H9 (cell line): Measurements from ENCODE around the gene PLAC9. TPM values are rescaled to one million over a fixed set of nuclear protein-coding genes. Genes with fewer than 3 reads are reported as not detected.

Source experiments
- DNase-seq: peaks from one replicate; pipeline ENCODE4 v3.0.0-alpha.2; 2017
- H2AFZ ChIP-seq: one replicate; pipeline ENCODE4 v1.6.1; 2013; ENCODE audit warnings: mild to moderate bottlenecking, low read length, control low read depth, moderate library complexity
- H2AK5ac ChIP-seq: 2 replicates; pipeline ENCODE4 v1.6.1; 2013; ENCODE audit warnings: low read length, control low read depth, mixed read lengths; ENCODE audit not compliant: insufficient read length
- H2BK120ac ChIP-seq: one replicate; pipeline ENCODE4 v1.6.1; 2013; ENCODE audit warnings: low read depth, mild to moderate bottlenecking, low read length, control low read depth, inconsistent platforms; ENCODE audit not compliant: poor library complexity, severe bottlenecking
- H2BK12ac ChIP-seq: 2 replicates; pipeline ENCODE4 v1.6.1; 2013; ENCODE audit warnings: low read length, control low read depth, mixed read lengths, low read depth; ENCODE audit not compliant: insufficient read length
- H2BK15ac ChIP-seq: 2 replicates; pipeline ENCODE4 v1.6.1; 2013; ENCODE audit warnings: low read depth, low read length, control low read depth
- H2BK20ac ChIP-seq: one replicate; pipeline ENCODE4 v1.6.1; 2013; ENCODE audit warnings: low read depth, mild to moderate bottlenecking, low read length, control low read depth, inconsistent platforms; ENCODE audit not compliant: poor library complexity, severe bottlenecking
- H2BK5ac ChIP-seq: 2 replicates; pipeline ENCODE4 v1.6.1; 2013; ENCODE audit warnings: low read length, control low read depth, mixed read lengths; ENCODE audit not compliant: insufficient read length
- H3K14ac ChIP-seq: 2 replicates; pipeline ENCODE4 v1.6.1; 2013; ENCODE audit warnings: low read length, control low read depth; ENCODE audit not compliant: insufficient read depth
- H3K18ac ChIP-seq: 2 replicates; pipeline ENCODE4 v1.6.1; 2013; ENCODE audit warnings: low read depth, mild to moderate bottlenecking, mixed read lengths, low read length, control low read depth; ENCODE audit not compliant: insufficient read length
- H3K23ac ChIP-seq: 2 replicates; pipeline ENCODE4 v1.6.1; 2013; ENCODE audit warnings: low read length, control low read depth, mixed read lengths, low read depth; ENCODE audit not compliant: insufficient read length
- H3K23me2 ChIP-seq: 2 replicates; pipeline ENCODE4 v1.6.1; 2013; ENCODE audit warnings: low read depth, mild to moderate bottlenecking, mixed read lengths, low read length, control low read depth; ENCODE audit not compliant: insufficient read length, poor library complexity, severe bottlenecking
- H3K27ac ChIP-seq: 2 replicates; pipeline ENCODE4 v1.5.1; 2013; ENCODE audit warnings: low read length, control low read depth, mixed read lengths, low read depth; ENCODE audit not compliant: insufficient read length
- H3K27me3 ChIP-seq: 2 replicates; pipeline ENCODE4 v1.6.1; 2013; ENCODE audit warnings: low read length, control low read depth, inconsistent platforms; ENCODE audit not compliant: insufficient read depth
- H3K4ac ChIP-seq: 2 replicates; pipeline ENCODE4 v1.6.1; 2013; ENCODE audit warnings: low read depth, mild to moderate bottlenecking, control low read depth, inconsistent platforms, low read length, moderate library complexity
- H3K4me1 ChIP-seq: 2 replicates; pipeline ENCODE4 v1.6.1; 2013; ENCODE audit warnings: low read length, control low read depth, inconsistent platforms; ENCODE audit not compliant: insufficient read depth
- H3K4me2 ChIP-seq: 2 replicates; pipeline ENCODE4 v1.6.1; 2013; ENCODE audit warnings: low read length, control low read depth, mixed read lengths; ENCODE audit not compliant: insufficient read length, insufficient read depth
- H3K56ac ChIP-seq: 2 replicates; pipeline ENCODE4 v1.6.1; 2013; ENCODE audit warnings: low read depth, mild to moderate bottlenecking, mixed read lengths, low read length, control low read depth; ENCODE audit not compliant: insufficient read length
- H3K79me1 ChIP-seq: 2 replicates; pipeline ENCODE4 v1.6.1; 2013; ENCODE audit warnings: low read depth, mild to moderate bottlenecking, moderate library complexity, low read length, control low read depth, inconsistent platforms; ENCODE audit not compliant: insufficient read depth, poor library complexity, severe bottlenecking
- H3K79me2 ChIP-seq: 2 replicates; pipeline ENCODE4 v1.6.1; 2013; ENCODE audit warnings: low read length, control low read depth, inconsistent platforms; ENCODE audit not compliant: insufficient read depth
- H3K9ac ChIP-seq: 2 replicates; pipeline ENCODE4 v1.6.1; 2013; ENCODE audit warnings: low read length, control low read depth, mixed read lengths; ENCODE audit not compliant: insufficient read length; ENCODE audit errors: extremely low read depth
- H3K9me3 ChIP-seq: one replicate; pipeline ENCODE4 v1.6.1; 2013; ENCODE audit warnings: low read depth, low read length, inconsistent platforms; ENCODE audit not compliant: control insufficient read depth
- H3T11ph ChIP-seq: one replicate; pipeline ENCODE4 v1.6.1; 2013; ENCODE audit warnings: mild to moderate bottlenecking, low read length, control low read depth, inconsistent platforms
- H4K20me1 ChIP-seq: one replicate; pipeline ENCODE4 v1.6.1; 2013; ENCODE audit not compliant: control insufficient read depth, insufficient read length, insufficient read depth
- H4K5ac ChIP-seq: 2 replicates; pipeline ENCODE4 v1.6.1; 2013; ENCODE audit warnings: low read depth, mild to moderate bottlenecking, mixed read lengths, low read length, control low read depth; ENCODE audit not compliant: insufficient read length
- H4K8ac ChIP-seq: replicated peaks from 2 replicates; pipeline ENCODE4 v1.6.1; 2013; ENCODE audit warnings: low read length, control low read depth, mixed read lengths, low read depth; ENCODE audit not compliant: insufficient read length
- H4K91ac ChIP-seq: 2 replicates; pipeline ENCODE4 v1.6.1; 2013; ENCODE audit warnings: low read depth, mild to moderate bottlenecking, moderate library complexity, mixed read lengths, low read length, control low read depth; ENCODE audit not compliant: insufficient read length
- H3K27ac Mint-ChIP-seq, 3 experiments: 2 replicates in 2 of 3; 3 replicates in 1 of 3; pipeline ENCODE4 v1.8.0; 2020 to 2021; ENCODE audit warnings: mixed read lengths in 3 of 3, mild to moderate bottlenecking in 1 of 3, moderate library complexity in 1 of 3
- H3K27me3 Mint-ChIP-seq: 2 replicates; pipeline ENCODE4 v1.8.0; 2021; ENCODE audit warnings: low read depth, mild to moderate bottlenecking, moderate library complexity, mixed read lengths
- H3K36me3 Mint-ChIP-seq, 3 experiments: 2 replicates in 2 of 3; 3 replicates in 1 of 3; pipeline ENCODE4 v1.8.0; 2020 to 2021; ENCODE audit warnings: low read depth in 3 of 3, mixed read lengths in 3 of 3; ENCODE audit not compliant: insufficient read depth in 1 of 3
- H3K4me1 Mint-ChIP-seq, 2 experiments: 2 replicates each; pipeline ENCODE4 v1.8.0; 2020; ENCODE audit warnings: mixed read lengths in 2 of 2
- H3K4me3 Mint-ChIP-seq, 2 experiments: 2 replicates in 1 of 2; 3 replicates in 1 of 2; pipeline ENCODE4 v1.8.0; 2020 to 2021; ENCODE audit warnings: mild to moderate bottlenecking in 2 of 2, mixed read lengths in 2 of 2, moderate library complexity in 1 of 2
- H3K9me3 Mint-ChIP-seq, 2 experiments: 2 replicates in 1 of 2; 3 replicates in 1 of 2; pipeline ENCODE4 v1.8.0; 2020; ENCODE audit warnings: mild to moderate bottlenecking in 2 of 2, mixed read lengths in 2 of 2, moderate library complexity in 1 of 2
- WGBS: extraction: QIAGEN DNeasy Blood & Tissue Kit; methylation state at CpG from one replicate; pipeline ENCODE4 v1.1.7; 2013; ENCODE audit warnings: missing lambda C conversion rate, low lambda C conversion rate, mixed read lengths; ENCODE audit not compliant: insufficient read length; ENCODE audit errors: extremely low coverage; 5-methylcytosine and 5-hydroxymethylcytosine counted together
- total RNA-seq: library from RNA; stranded (reverse); gene quantifications from 2 replicates; pipeline ENCODE4 v1.2.1, GENCODE V29; 2021
- TF ChIP-seq, protein P1 (sequence below): fragments of 200-600 bp; sonication (generic); conservative IDR thresholded peaks from 3 replicates; pipeline ENCODE4 v1.8.0; 2021; ENCODE audit warnings: antibody characterized with exemption, mild to moderate bottlenecking

Gene PLAC9
- total RNA-seq, 1 experiment from 2014 or later = 4.3 TPM

DNA sequence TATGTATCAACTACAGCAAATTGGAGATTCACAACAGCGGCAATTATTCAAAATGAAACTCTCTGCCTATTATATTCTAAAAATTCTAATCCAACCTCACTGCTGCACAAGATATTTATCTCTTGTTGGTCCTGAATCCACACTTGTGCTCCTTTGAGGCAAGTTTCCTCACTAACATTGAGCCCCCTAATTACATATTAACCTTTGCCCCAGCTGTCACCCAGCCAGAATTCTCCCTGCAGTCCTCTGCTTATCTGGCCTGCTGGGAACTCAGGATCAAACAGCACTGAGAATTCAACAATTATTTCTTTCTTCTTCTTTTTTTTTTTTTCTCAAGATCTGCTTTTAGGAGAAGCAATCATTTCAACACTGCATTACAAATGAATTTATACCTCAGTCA lies 21.5 kb upstream of the PLAC9 start:
- no peak overlapping the region for H3K14ac ChIP-seq
- Mint-ChIP-seq H3K36me3 (peaks cover 21 to 27% (median 22%) of the 10 kb centered on the region in 3 experiments), H3K27me3 (peaks cover 11% of the 10 kb centered on the region), H3K27ac (no peak overlapping the region), H3K4me3 (no peak overlapping the region; a peak in 1 of 5 replicates), H3K9me3 (peaks cover 32 to 37% of the 10 kb centered on the region in 2 experiments), H3K4me1 (peaks cover 11 to 19% of the 10 kb centered on the region in 2 experiments)
- no peaks in the 10 kb centered on the region; the same call in 1 of the 2 replicates for H3K4me1 ChIP-seq
- no peak overlapping the region for H3K18ac ChIP-seq
- no peaks in the 10 kb centered on the region for H3K27me3 ChIP-seq
- no peak overlapping the region for H2BK5ac ChIP-seq
- no peak overlapping the region for H2AK5ac ChIP-seq
- no peak overlapping the region for H2BK20ac ChIP-seq
- no peak overlapping the region for H4K8ac ChIP-seq
- no peak overlapping the region for H3K4ac ChIP-seq
- no peak overlapping the region for H2BK15ac ChIP-seq
- H3T11ph ChIP-seq = no peak overlapping the region
- H3K79me2 ChIP-seq = no peaks in the 10 kb centered on the region
- H2BK120ac ChIP-seq = no peak overlapping the region
- no peak for DNase-seq
- no peak overlapping the region for H4K91ac ChIP-seq
- no peaks in the 10 kb centered on the region for H3K79me1 ChIP-seq
- H4K20me1 ChIP-seq = no peaks in the 10 kb centered on the region
- H2AFZ ChIP-seq = no peak overlapping the region
- H2BK12ac ChIP-seq = no peak overlapping the region
- no peak overlapping the region for H3K9ac ChIP-seq
- H4K5ac ChIP-seq = no peak overlapping the region
- no CpG with 5 or more reads among the region's 1 CpG for WGBS
- H3K27ac ChIP-seq = no peak overlapping the region
- no peak overlapping the region for H3K56ac ChIP-seq
- H3K23me2 ChIP-seq = no peaks in the 10 kb centered on the region
- TF ChIP-seq, protein P1, sequence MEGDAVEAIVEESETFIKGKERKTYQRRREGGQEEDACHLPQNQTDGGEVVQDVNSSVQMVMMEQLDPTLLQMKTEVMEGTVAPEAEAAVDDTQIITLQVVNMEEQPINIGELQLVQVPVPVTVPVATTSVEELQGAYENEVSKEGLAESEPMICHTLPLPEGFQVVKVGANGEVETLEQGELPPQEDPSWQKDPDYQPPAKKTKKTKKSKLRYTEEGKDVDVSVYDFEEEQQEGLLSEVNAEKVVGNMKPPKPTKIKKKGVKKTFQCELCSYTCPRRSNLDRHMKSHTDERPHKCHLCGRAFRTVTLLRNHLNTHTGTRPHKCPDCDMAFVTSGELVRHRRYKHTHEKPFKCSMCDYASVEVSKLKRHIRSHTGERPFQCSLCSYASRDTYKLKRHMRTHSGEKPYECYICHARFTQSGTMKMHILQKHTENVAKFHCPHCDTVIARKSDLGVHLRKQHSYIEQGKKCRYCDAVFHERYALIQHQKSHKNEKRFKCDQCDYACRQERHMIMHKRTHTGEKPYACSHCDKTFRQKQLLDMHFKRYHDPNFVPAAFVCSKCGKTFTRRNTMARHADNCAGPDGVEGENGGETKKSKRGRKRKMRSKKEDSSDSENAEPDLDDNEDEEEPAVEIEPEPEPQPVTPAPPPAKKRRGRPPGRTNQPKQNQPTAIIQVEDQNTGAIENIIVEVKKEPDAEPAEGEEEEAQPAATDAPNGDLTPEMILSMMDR = no peak
- H3K23ac ChIP-seq = no peak overlapping the region
- H3K9me3 ChIP-seq = peaks cover 8% of the 10 kb centered on the region
- no peak overlapping the region for H3K4me2 ChIP-seq
